Activated T-cell treated with anti-CD3 and anti-CD28 coated beads, Interleukin-2, amount 50 U/mL, for 72 hours (primary cell): ENCODE results near the gene HCAR1. TPM values are rescaled to one million over a fixed set of nuclear protein-coding genes. Genes with fewer than 3 reads are reported as not detected.
"Not testable (repeated sequence)": the region's sequence is repeated elsewhere in the genome, so short reads cannot be mapped to it uniquely, and the experiment has no call there.

Source experiments
- ATAC-seq, 2 donors: fragments of 150-1000 bp; cut with Tn5 transposase; replicated peaks in 1 of 2; 2 replicates each; pipeline ENCODE4 v1.10.0; 2021; ENCODE audit warnings: moderate library complexity in 2 of 2, mild to moderate bottlenecking in 1 of 2
- DNase-seq, 2 donors: peaks; one replicate each; pipeline ENCODE4 v3.0.0; 2021 to 2022; ENCODE audit warnings: mixed read lengths in 1 of 2
- H3K27ac Mint-ChIP-seq: one replicate; pipeline ENCODE4 v1.8.0; 2022; ENCODE audit warnings: mild to moderate bottlenecking, moderate library complexity, mixed read lengths
- H3K27me3 Mint-ChIP-seq: one replicate; pipeline ENCODE4 v1.8.0; 2022; ENCODE audit warnings: low read depth, mixed read lengths
- H3K36me3 Mint-ChIP-seq, 2 donors: one replicate each; pipeline ENCODE4 v1.8.0; 2022; ENCODE audit warnings: mixed read lengths in 2 of 2, mild to moderate bottlenecking in 1 of 2; ENCODE audit not compliant: insufficient read depth in 2 of 2
- H3K4me1 Mint-ChIP-seq: one replicate; pipeline ENCODE4 v1.8.0; 2022; ENCODE audit warnings: low read depth, mixed read lengths
- H3K4me3 Mint-ChIP-seq, 2 donors: one replicate each; pipeline ENCODE4 v1.8.0; 2022; ENCODE audit warnings: mild to moderate bottlenecking in 2 of 2, mixed read lengths in 2 of 2, moderate library complexity in 2 of 2
- H3K9me3 Mint-ChIP-seq, 2 donors: one replicate each; pipeline ENCODE4 v1.8.0; 2022; ENCODE audit warnings: mixed read lengths in 2 of 2
- total RNA-seq, 2 donors: library from RNA; stranded (reverse); gene quantifications; one replicate each; pipeline ENCODE4 v1.2.3, GENCODE V29; 2022

HCAR1 gene, protein sequence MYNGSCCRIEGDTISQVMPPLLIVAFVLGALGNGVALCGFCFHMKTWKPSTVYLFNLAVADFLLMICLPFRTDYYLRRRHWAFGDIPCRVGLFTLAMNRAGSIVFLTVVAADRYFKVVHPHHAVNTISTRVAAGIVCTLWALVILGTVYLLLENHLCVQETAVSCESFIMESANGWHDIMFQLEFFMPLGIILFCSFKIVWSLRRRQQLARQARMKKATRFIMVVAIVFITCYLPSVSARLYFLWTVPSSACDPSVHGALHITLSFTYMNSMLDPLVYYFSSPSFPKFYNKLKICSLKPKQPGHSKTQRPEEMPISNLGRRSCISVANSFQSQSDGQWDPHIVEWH
- total RNA-seq: under 1 TPM; 0.12 to 0.34 TPM

DNA sequence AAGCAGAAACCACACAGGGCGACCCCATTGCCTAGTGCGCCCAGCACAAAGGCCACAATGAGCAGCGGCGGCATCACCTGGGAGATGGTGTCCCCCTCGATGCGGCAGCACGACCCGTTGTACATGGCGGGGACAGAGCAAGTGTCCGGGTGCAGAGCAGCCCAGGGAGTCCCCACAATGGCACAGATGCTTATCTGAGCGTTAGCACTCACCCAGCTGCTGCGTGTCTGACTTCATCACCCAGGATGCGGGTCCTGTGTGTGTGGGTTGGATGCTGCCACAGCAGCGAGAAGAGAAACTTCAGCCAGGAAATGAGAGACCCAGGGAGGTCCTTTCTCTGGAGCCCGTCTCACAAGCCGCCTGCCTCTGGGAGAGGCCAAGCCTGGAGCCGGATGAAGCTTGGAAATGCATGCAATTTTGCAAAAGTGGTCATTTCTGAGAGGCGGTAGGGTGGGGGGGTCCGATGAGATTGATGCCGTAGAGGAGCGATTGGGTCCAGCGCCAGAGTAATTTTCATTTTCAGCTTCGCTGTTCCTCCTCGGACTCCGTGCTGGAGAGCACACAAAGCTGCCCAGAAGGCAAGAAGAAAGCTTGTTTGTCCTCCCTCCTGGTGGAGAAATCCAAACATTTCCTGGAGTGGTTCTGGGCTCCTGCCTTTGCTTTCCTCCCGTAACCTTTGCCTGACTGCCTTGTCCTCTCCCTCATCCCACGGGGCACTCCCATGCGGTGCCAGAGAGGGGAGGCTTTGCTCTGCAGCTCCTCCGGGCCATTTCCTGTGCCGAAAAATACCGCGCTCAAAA, at the start of gene HCAR1:
Gene HCAR1, minus strand, starts transcription at position 630 of the 800 bp plus-strand sequence. Its CDS starts 505 bp downstream, at position 125.
- DNase-seq: peak; percentile 68 to 83
- H3K4me1 Mint-ChIP-seq: peaks cover 74% of the 10 kb centered on the region
- peaks cover 0 to 4% of the 10 kb centered on the region in 2 donors for H3K9me3 Mint-ChIP-seq
- peak within 1 kb of the TSS; percentile 74 to 80 for H3K4me3 Mint-ChIP-seq
- peaks cover 12% of the 10 kb centered on the region for H3K27me3 Mint-ChIP-seq
- H3K27ac Mint-ChIP-seq: peak within 1 kb of the TSS; percentile 55
- H3K36me3 Mint-ChIP-seq: peaks cover 4 to 9% of the 10 kb centered on the region in 2 donors
- ATAC-seq: peak; percentile 88 to 92

DNA sequence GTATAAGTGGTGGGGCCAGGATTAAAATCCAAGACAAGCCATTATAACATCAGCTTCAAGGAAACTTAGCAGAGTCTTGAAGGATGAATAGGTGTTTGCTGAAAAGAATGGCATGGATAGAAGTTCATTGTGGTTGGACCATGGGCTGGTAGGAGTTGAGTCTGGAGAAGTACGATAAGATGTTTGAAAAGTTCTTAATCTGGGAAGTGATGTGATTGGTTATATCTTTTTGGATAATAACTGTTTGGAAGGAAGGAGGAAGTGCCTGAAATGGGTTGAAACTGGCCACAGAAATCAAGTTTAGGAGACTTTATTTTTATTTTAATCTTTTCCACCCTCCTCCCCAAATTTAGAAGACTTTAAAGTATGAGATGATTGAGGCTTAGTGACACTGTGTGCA, 26.9 kb upstream of the HCAR1 start:
- peaks cover 49% of the 10 kb centered on the region for H3K4me1 Mint-ChIP-seq
- no peak for ATAC-seq
- H3K36me3 Mint-ChIP-seq: peaks cover 19 to 49% of the 10 kb centered on the region in 2 donors
- H3K9me3 Mint-ChIP-seq: no peaks in the 10 kb centered on the region
- no peak overlapping the region for H3K4me3 Mint-ChIP-seq
- DNase-seq: no peak
- peak overlapping the region; percentile 86 for H3K27ac Mint-ChIP-seq
- H3K27me3 Mint-ChIP-seq: no peaks in the 10 kb centered on the region

DNA sequence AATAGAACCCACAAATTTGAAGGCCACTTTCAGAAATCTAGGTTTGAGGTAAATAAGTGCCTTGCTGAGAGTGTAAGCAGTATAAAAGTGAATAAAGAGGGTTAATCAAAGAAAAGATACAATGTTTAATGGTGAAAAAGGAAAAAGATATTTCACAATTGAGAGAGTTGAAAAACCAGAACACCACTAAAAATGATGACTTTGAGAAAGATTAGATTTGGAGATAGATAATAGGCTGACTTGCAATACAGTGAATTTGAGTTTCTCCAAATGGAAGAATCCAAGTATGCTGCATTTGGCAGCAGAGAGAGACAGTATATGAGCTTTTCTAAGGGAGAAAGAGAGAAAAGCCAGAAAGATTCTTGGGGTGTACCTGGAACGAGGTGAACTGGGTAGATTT, 24.1 kb upstream of the HCAR1 start:
- Mint-ChIP-seq H3K9me3 (no peaks in the 10 kb centered on the region), H3K4me1 (peaks cover 65% of the 10 kb centered on the region), H3K27me3 (no peaks in the 10 kb centered on the region), H3K36me3 (peaks cover 19 to 44% of the 10 kb centered on the region in 2 donors), H3K27ac (peak overlapping the region; percentile 93), H3K4me3 (peak overlapping the region in 1 of 2 donors; percentile 52)
- DNase-seq (no peak), ATAC-seq (no peak)

DNA sequence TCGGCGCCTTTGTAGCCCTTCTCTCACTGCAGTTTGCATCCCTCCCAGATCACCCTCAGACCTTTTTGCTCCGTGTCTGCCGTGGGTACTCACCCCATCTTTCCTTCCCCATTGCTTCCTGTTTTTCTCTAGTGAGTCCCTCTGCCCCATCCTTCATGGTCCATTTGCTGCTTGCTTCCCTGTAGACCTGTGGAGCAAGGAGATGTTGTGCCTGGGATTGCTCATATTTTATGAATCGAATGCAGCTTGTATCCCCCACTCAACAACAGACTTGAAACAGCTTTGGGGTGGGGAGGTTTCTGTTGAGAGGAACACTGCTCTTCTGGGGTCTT, 22.6 kb upstream of the HCAR1 start:
- peak overlapping the region; percentile 99 for H3K4me3 Mint-ChIP-seq
- H3K27me3 Mint-ChIP-seq: no peaks in the 10 kb centered on the region
- peak overlapping the region; percentile 98 for H3K27ac Mint-ChIP-seq
- peaks cover 66% of the 10 kb centered on the region for H3K4me1 Mint-ChIP-seq
- no peaks in the 10 kb centered on the region for H3K9me3 Mint-ChIP-seq
- ATAC-seq: no peak
- peaks cover 19 to 42% of the 10 kb centered on the region in 2 donors for H3K36me3 Mint-ChIP-seq
- no peak for DNase-seq

DNA sequence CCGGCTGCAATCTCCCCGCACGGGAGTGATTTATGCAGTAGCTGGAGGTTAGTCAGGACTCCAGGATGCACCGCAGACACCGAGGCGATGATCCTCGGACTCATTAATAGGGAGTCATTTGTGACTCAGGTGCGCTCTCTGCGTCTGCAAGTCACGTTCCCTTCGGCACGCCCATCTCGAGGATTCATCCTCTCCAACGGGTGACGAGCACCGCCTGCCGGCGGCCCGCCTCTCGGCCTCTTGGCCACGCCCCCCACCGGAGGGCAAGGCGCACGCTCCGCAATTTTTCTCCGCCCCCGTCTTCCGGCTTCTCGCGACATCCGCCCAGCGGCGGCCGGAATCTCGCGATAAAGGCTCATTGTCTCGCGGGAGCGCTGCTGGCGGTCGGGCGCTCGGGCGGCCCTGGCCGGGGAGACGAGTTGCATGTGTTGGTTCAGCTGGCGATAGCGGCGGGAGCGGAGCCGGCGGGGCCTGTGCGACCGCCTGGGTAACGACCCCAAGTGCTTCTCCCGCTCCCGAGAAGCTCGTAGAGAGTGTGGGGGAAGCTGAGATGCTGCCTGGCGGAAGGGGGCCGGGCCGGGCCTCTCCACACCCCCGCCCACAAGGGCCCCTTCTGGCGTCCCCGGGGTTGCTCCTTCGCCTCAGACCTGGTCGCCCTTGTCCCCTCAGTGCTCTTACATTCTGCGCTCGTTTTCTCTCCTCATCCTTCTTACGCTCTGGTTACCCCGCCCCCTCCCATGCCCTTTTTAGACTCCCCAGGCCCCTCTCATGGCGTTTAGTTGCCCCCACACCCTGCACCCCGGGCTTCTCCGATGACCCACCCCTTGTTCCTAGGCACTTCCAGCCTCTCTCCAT, 22.0 kb upstream of the HCAR1 start, which contains the start of gene DENR:
Gene DENR, plus strand, starts transcription at position 361 of the 855 bp plus-strand sequence. CDS start 878 bp downstream, outside the sequence.
- Mint-ChIP-seq H3K36me3 (peaks cover 19 to 38% of the 10 kb centered on the region in 2 donors), H3K9me3 (no peaks in the 10 kb centered on the region), H3K27me3 (no peaks in the 10 kb centered on the region), H3K4me1 (peaks cover 62% of the 10 kb centered on the region), H3K4me3 (peak within 1 kb of the TSS; percentile 99), H3K27ac (peak within 1 kb of the TSS; percentile 98)
- ATAC-seq: peak; percentile 92 to 93
- DNase-seq: peak; percentile 100

DNA sequence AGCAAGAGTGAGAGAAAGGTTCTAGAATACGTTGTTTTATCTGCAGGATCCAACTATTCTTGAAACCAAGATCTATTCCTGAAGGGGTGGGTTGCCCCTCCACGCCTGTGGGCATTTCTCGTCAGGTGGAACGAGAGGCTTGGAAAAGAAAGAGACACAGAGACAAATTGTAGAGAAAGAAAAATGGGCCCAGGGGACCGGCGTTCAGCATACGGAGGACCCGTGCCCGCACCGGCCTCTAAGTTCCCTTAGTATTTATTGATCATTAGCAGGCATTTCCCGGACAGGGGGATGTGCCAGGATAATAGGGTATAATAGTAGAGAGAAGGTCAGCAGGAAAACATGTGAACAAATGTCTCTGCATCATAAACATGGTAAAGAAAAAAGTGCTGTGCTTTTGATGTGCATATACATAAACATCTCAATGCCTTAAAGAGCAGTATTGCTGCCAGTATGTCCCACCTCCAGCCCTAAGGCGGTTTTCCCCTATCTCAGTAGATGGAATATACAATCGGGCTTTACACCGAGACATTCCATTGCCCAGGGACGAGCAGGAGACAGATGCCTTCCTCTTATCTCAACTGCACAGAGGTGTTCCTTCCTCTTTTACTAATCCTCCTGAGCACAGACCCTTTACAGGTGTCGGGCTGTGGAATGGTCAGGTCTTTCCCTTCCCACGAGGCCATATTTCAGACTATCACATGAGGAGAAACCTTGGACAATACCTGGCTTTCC, 20.3 kb upstream of the HCAR1 start:
- peak overlapping the region; percentile 99 for H3K4me3 Mint-ChIP-seq
- peaks cover 10 to 23% of the 10 kb centered on the region in 2 donors for H3K36me3 Mint-ChIP-seq
- not testable (repeated sequence) for DNase-seq, H3K27me3 Mint-ChIP-seq, ATAC-seq, H3K9me3 Mint-ChIP-seq, H3K27ac Mint-ChIP-seq
- H3K4me1 Mint-ChIP-seq: peaks cover 44% of the 10 kb centered on the region

DNA sequence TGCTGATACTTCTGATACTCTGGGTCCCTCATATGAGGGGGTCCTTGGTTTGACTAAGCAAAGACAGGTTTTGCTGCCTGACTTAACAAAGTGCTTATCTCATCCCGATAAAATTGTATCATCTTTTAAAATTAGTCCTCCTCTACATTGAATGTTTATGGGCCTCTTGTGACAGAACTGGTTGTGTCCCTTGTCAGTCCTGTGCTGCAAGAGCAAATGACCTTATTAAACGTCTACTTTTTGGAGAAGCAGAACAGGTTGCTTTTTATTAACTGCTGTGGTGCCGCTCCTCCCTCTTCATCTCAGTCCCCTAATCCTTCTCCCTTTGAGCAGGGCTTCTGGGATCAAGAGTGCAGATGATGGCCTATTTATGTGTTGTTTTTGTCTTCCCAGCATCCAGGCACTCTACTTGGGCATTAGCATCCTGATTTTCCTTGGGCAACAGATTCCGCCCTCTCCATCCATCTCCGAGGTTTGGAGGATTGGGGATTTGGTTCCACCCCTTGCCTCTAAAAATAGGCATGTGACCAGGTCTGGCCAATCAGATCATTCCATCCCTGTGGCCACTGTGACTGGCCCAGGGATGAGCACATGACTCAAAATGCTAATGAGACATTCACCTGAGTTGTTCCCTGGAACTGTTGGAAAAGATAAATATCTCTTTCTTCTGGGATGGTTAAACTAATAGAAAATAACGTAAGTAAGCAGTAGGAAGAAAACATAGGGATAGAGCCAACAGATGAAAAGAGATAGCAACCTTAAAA, 19.1 kb upstream of the HCAR1 start:
- Mint-ChIP-seq H3K27me3 (no peaks in the 10 kb centered on the region), H3K36me3 (peaks cover 7 to 15% of the 10 kb centered on the region in 2 donors), H3K27ac (no peak overlapping the region), H3K4me3 (peak overlapping the region in 1 of 2 donors; percentile 12), H3K4me1 (peaks cover 32% of the 10 kb centered on the region), H3K9me3 (no peaks in the 10 kb centered on the region)
- DNase-seq (no peak), ATAC-seq (no peak)

DNA sequence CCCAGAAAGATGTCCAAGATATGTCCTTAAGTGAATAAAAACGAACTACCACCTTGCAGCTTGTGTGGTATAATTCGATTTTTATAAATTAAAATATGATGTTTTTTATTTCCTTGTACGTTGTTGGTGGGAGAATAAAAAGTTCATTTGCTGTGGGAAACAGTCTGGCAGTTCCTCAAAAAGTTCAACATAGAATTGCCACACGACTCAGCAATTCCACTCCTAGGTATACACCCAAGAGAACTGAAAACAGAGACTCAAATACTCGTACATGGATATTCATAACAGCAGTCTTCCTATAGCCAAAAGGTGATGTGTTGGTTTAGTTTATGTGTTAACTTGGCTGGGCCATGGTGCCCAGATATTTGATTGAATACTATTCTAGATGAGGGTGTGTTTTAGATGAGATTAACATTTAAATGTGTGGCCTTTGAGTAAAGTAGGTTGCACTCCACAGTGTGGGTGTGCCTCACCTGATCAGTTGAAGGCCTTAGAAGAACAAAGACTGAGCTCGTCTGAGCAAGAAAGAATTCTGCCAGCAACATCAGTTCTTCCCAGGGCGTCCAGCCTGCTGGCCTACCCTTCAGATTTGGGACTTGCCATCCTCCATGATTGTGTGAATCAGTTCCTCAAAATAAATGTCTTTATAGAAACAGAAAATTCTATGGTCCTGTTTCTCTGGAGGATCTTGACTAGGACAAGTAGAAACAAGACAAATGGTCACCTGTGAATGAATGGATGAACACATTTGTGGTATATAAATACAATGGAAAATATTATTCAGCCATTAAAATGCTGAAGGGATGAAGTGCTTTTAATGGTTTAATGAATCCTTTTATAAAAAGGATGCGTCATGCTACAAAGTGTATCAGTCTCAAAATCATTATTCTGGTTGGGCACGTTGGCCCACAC, 16.8 kb upstream of the HCAR1 start:
- no peaks in the 10 kb centered on the region for H3K9me3 Mint-ChIP-seq
- DNase-seq (no peak), ATAC-seq (no peak)
- H3K4me1 Mint-ChIP-seq: peaks cover 16% of the 10 kb centered on the region
- no peak overlapping the region for H3K27ac Mint-ChIP-seq
- no peaks in the 10 kb centered on the region for H3K36me3 Mint-ChIP-seq
- H3K27me3 Mint-ChIP-seq: no peaks in the 10 kb centered on the region
- H3K4me3 Mint-ChIP-seq: no peak overlapping the region

DNA sequence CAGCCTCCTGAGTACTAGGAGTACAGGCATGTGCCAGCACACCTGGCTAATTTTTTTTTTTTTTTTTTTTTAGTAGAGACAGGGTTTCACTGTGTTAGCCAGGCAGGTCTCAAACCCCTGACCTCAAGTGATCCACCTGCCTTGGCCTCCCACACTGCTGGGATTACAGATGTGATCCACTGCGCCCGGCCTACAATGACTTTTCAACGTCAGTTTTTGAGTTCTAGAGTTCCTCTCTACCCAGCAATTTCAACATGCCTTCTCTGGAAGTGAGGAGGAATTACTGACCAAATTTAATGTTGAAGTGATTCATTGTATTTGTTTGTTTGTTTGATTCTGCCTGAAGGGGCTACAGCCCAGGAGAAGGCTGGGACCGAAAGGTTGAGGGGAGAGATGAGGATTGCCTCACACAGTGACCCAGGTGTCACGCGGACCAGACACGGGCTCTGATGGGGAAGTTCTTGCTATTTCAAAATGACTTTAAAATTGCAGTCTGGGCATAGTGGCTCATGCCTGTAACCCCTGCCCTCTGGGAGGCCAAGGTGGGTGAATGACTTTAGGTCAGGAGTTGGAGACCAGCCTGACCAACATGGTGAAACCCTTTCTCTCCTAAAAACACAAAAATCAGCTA, 13.4 kb upstream of the HCAR1 start:
- ATAC-seq (no peak), DNase-seq (no peak)
- no peaks in the 10 kb centered on the region for H3K36me3 Mint-ChIP-seq

DNA sequence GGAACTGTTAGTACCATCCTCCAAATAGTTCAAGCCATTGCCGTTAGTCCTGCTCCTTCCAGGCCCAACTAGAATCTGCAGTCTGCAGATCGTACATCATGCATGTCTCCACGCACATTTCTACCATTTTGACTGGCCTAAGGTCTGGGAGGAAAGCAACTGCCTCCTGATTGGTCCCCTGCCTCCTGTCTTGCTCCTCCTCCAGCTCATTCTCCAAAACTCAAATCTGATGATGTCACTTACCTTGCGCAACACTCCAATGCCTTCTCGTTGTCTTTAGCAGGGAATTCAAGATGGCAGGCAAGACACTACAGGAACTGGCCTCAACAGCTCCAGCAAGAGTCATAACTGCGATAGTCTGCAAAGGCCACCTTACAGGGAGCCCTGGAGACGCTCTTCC, 9.7 kb upstream of the HCAR1 start:
- no peak overlapping the region for H3K27ac Mint-ChIP-seq
- DNase-seq: no peak
- H3K4me1 Mint-ChIP-seq: peaks cover 5% of the 10 kb centered on the region
- no peak for ATAC-seq
- no peaks in the 10 kb centered on the region for H3K27me3 Mint-ChIP-seq
- H3K4me3 Mint-ChIP-seq: no peak overlapping the region
- peaks cover 2 to 5% of the 10 kb centered on the region in 2 donors for H3K36me3 Mint-ChIP-seq
- H3K9me3 Mint-ChIP-seq: peaks cover 0 to 3% of the 10 kb centered on the region in 2 donors

More for the DNA sequence above, 13.4 kb upstream of the HCAR1 start:
- Mint-ChIP-seq H3K4me3 (no peak overlapping the region), H3K9me3 (no peaks in the 10 kb centered on the region), H3K27ac (no peak overlapping the region), H3K4me1 (no peaks in the 10 kb centered on the region), H3K27me3 (no peaks in the 10 kb centered on the region)
